K562 (cell line): ENCODE results near the gene ZDHHC1. TPM values are rescaled to one million over a fixed set of nuclear protein-coding genes. Genes with fewer than 3 reads are reported as not detected.
A peak's percentile ranks its signal among the peaks of the same experiment; 100 is the strongest.

Experiments
- ATAC-seq: fragments of 200-7000 bp; cut with Tn5 transposase; 3 replicates; pipeline ENCODE4 v1.9.1; 2020; ENCODE audit warnings: moderate library complexity
- BruUV-seq: library from RNA; stranded (reverse); fragments of 400-500 nt; replicated peaks from 2 replicates; lab custom pipeline; 2021; lab: Mats Ljungman, UMichigan
- CTCF ChIA-PET: fragments of 300-600 bp; formaldehyde crosslinking; extraction: SDS; loops from one replicate; lab custom pipeline; 2021; ENCODE audit warnings: low intra/inter-chr PET ratio; lab: Yijun Ruan, JAX
- POLR2A ChIA-PET: fragments of 300-600, 350-650 bp; sonication (Branson Sonifier 250); formaldehyde crosslinking; extraction: SDS; loops from one replicate; lab custom pipeline; 2021; ENCODE audit warnings: antibody characterized with exemption, inconsistent platforms; lab: Yijun Ruan, JAX
- DNase-seq, 4 experiments: peaks; one replicate each; pipeline versions ENCODE4 v3.0.0 to v3.0.0-alpha.2; 2011 to 2018; ENCODE audit warnings: low spot score in 3 of 4, mixed read lengths in 3 of 4; ENCODE audit errors: extremely low read depth in 1 of 4
- FAIRE-seq: peaks from 2 replicates; lab custom pipeline; 2011; peaks lifted over from hg19 to GRCh38; lab: Jason Lieb, UNC
- H2AFZ ChIP-seq: 2 replicates; pipeline ENCODE4 v1.6.0; 2011; ENCODE audit warnings: low read depth, low read length, control low read depth, inconsistent platforms
- H3K27ac ChIP-seq: fragments of 200-600 bp; 3 replicates; pipeline ENCODE4 v1.8.0; 2011; ENCODE audit warnings: low read depth, mild to moderate bottlenecking, control low read depth, inconsistent platforms, low read length, moderate library complexity, mixed read lengths; ENCODE audit errors: extremely low read depth
- H3K27me3 ChIP-seq, 2 experiments: fragments of 300-600 bp in 1 of 2; 2 replicates in 1 of 2; 3 replicates in 1 of 2; pipeline versions ENCODE4 v1.6.0 to v1.8.0; 2011; ENCODE audit warnings: inconsistent platforms in 2 of 2, low read length in 2 of 2, mild to moderate bottlenecking in 1 of 2, mixed read lengths in 1 of 2, moderate library complexity in 1 of 2; ENCODE audit not compliant: control insufficient read depth in 2 of 2, insufficient read depth in 2 of 2
- H3K36me3 ChIP-seq: fragments of 300-600 bp; 3 replicates; pipeline ENCODE4 v1.8.0; 2011; ENCODE audit warnings: mild to moderate bottlenecking, low read length, inconsistent platforms; ENCODE audit not compliant: control insufficient read depth, insufficient read depth
- H3K4me1 ChIP-seq, 2 experiments: fragments of 200-600 bp in 1 of 2; replicated peaks in 1 of 2; 2 replicates in 1 of 2; 3 replicates in 1 of 2; pipeline versions ENCODE4 v1.5.1 to v1.8.0; 2011; ENCODE audit warnings: inconsistent platforms in 2 of 2, low read length in 2 of 2, mild to moderate bottlenecking in 1 of 2, mixed read lengths in 1 of 2, moderate library complexity in 1 of 2; ENCODE audit not compliant: control insufficient read depth in 2 of 2, insufficient read depth in 2 of 2
- H3K4me2 ChIP-seq: 2 replicates; pipeline ENCODE4 v1.6.1; 2011; ENCODE audit warnings: low read length, control low read depth, inconsistent platforms, mixed read lengths; ENCODE audit not compliant: insufficient read depth
- H3K4me3 ChIP-seq: fragments of 200-600 bp; sonication (generic), shearing (Covaris generic); 2 replicates; pipeline ENCODE4 v1.5.1; 2016; ENCODE audit warnings: control low read depth, inconsistent platforms
- H3K79me2 ChIP-seq: fragments of 200-600 bp; 3 replicates; pipeline ENCODE4 v1.8.0; 2011; ENCODE audit warnings: low read length, inconsistent platforms; ENCODE audit not compliant: control insufficient read depth, insufficient read depth
- H3K9ac ChIP-seq, 2 experiments: 2 replicates each; pipeline versions ENCODE4 v1.6.0 to v1.6.1; 2011; ENCODE audit warnings: low read depth in 2 of 2, low read length in 2 of 2, control low read depth in 1 of 2, inconsistent platforms in 1 of 2, mild to moderate bottlenecking in 1 of 2, mixed read lengths in 1 of 2; ENCODE audit not compliant: insufficient read depth in 1 of 2
- H3K9me1 ChIP-seq: one replicate; pipeline ENCODE4 v1.6.0; 2011; ENCODE audit warnings: inconsistent platforms, mild to moderate bottlenecking, low read length, moderate library complexity; ENCODE audit not compliant: control insufficient read depth, insufficient read depth
- H3K9me3 ChIP-seq: replicated peaks from 2 replicates; pipeline ENCODE4 v1.5.1; 2011; ENCODE audit warnings: low read depth, low read length, inconsistent platforms; ENCODE audit not compliant: control insufficient read depth, insufficient read depth
- H4K20me1 ChIP-seq: replicated peaks from 2 replicates; pipeline ENCODE4 v1.6.1; 2011; ENCODE audit warnings: low read length, inconsistent platforms, mixed read lengths; ENCODE audit not compliant: control insufficient read depth, insufficient read depth
- E2F8 ChIP-seq: fragments of 450-650 bp; IDR thresholded peaks from 2 replicates; pipeline ENCODE4 v1.7.1; 2018; ENCODE audit warnings: mild to moderate bottlenecking, low read depth; ENCODE audit not compliant: partially characterized antibody
- ZFP36 ChIP-seq: fragments of 150-350 bp; IDR thresholded peaks from 2 replicates; pipeline ENCODE4 v1.6.1; 2018; ENCODE audit warnings: low read length, low read depth; ENCODE audit not compliant: partially characterized antibody
- WGBS: fragments of 100-300 bp; shearing (Covaris generic); methylation state at CpG from one replicate; pipeline ENCODE4 v1.1.6; 2016; ENCODE audit warnings: low coverage, mixed read lengths; ENCODE audit not compliant: insufficient coverage; ENCODE audit errors: missing lambda C conversion rate; 5-methylcytosine and 5-hydroxymethylcytosine counted together
- in situ Hi-C: fragments of 300-500 bp; cut with MboI; formaldehyde crosslinking; loops from 4 replicates; pipeline ENCODE4 v1.15.0; 2018; ENCODE audit warnings: inconsistent platforms, mixed read lengths
- intact Hi-C: fragments of 100-400 bp; cut with micrococcal nuclease; formaldehyde crosslinking; loops from 2 replicates; pipeline ENCODE4 v1.14.2; 2022
- polyA plus RNA-seq, 8 experiments: library from polyadenylated mRNA; depleted of rRNA in 4 of 8; stranded (reverse) in 5 of 8; unstranded in 3 of 8; fragments of >200 nt; fragmentation: Nextera tagmentation in 2 of 8; fragmentation: Illumina TruSeq in 1 of 8; extraction: Ambion mirVana in 2 of 8; extraction: Trizol in 1 of 8; gene quantifications; 2 replicates each; pipeline versions ENCODE4 v1.2.1 to v1.2.3, GENCODE V29; 2011 to 2014; ENCODE audit warnings: inconsistent platforms in 1 of 8, missing spikeins in 1 of 8
- total RNA-seq, 7 experiments: library from RNA; depleted of rRNA in 6 of 7; stranded (reverse); fragments of >200 nt in 6 of 7; fragmentation: Illumina TruSeq in 2 of 7; extraction: Trizol in 2 of 7; gene quantifications; 2 replicates each; pipeline versions ENCODE4 v1.2.1 to v1.2.3, GENCODE V29; 2011 to 2021; ENCODE audit warnings: low replicate concordance in 1 of 7

The ZDHHC1 gene
- total and polyA plus RNA-seq, 9 of the 15 experiments (the other 6 are each of a cell fraction or from before 2014, with no cell fraction given): 0.06 to 0.77 (median 0.25) TPM; not detected in 4

GRCh38 chr16:67407176-67407787 lies 9.0 kb downstream of the ZDHHC1 start:
- H3K79me2 ChIP-seq: no peaks in the 10 kb centered on the region
- no peak overlapping the region for H3K27ac ChIP-seq
- 13% methylated on average over 7 of the region's 7 CpGs for WGBS
- intact Hi-C loops: loop anchor here (10.0 kb wide), 1 partner anchor 392 kb away; no protein-coding TSS in a partner anchor
- in situ Hi-C loops: loop anchor here (25.0 kb wide), 1 partner anchor 445 kb away; the partner anchor contains the start of gene CES3
- no peaks in the 10 kb centered on the region for H3K36me3 ChIP-seq
- H3K9me3 ChIP-seq: no peaks in the 10 kb centered on the region
- H3K9me1 ChIP-seq: no peaks in the 10 kb centered on the region
- peaks cover 30 to 64% of the 10 kb centered on the region in 2 experiments for H3K27me3 ChIP-seq
- H4K20me1 ChIP-seq: 0 out of 2 replicates have a peak, but pooled peaks cover 4% of the 10 kb centered on the region
- no peak overlapping the region for H3K4me3 ChIP-seq
- ChIA-PET POLR2A (interaction anchor here (0.7 to 1.5 kb wide), 3 partner anchors 10 to 142 kb away, joined by 3 to 4 read pairs (median 4); no protein-coding TSS in a partner anchor), CTCF (no interaction called here)
- H3K4me1 ChIP-seq: peaks cover 0 to 9% of the 10 kb centered on the region in 2 experiments; a peak in 2 of 5 replicates
- no peak overlapping the region for H3K4me2 ChIP-seq
- peak; percentile 36 for TF ChIP-seq ZFP36
- TF ChIP-seq E2F8: no peak
- BruUV-seq: no TSS peak
- FAIRE-seq (no peak), ATAC-seq (no peak), DNase-seq (no peak)
- H3K9ac ChIP-seq: no peak overlapping the region
- no peak overlapping the region for H2AFZ ChIP-seq
